Measurements from ENCODE around the gene SPATS2L.

Gene SPATS2L

GRCh38 chr2:200354833-200355751 is 48.6 kb downstream of the SPATS2L start:
- no peak for TF ChIP-seq Cebpa-rat (IDR thresholded peaks at IDR 0.05)
- no peaks in the 10 kb centered on the region for H3K9me3 ChIP-seq (replicated peaks in 1 of 11)
- H4K20me1 ChIP-seq, result peaks cover 0 to 3% (median 0%) of the 10 kb centered on the region in 11 experiments; a peak in 2 of 22 replicates
- no peaks in the 10 kb centered on the region for H3K27me3 ChIP-seq
- H3K27ac ChIP-seq, result no peak overlapping the region
- no peak overlapping the region for H3K4me3 ChIP-seq
- no peak overlapping the region for H3K9ac ChIP-seq
- H3K4me1 ChIP-seq, result peaks cover 0 to under 1% (median 0%) of the 10 kb centered on the region in 10 experiments; a peak in 3 of 20 replicates
- no peak overlapping the region for H3K4me2 ChIP-seq
- H3K36me3 ChIP-seq, result peaks cover 0 to 11% (median 0%) of the 10 kb centered on the region in 11 experiments; a peak in 4 of 22 replicates

- H3K9me3 ChIP-seq (replicated peaks in 1 of 11), result no peaks in the 10 kb centered on the region
- no peak overlapping the region for H3K27ac ChIP-seq
- no peak overlapping the region for H3K4me3 ChIP-seq
- no peak overlapping the region for H3K4me2 ChIP-seq
- peaks cover 0 to 6% (median 0%) of the 10 kb centered on the region in 11 experiments; a peak in 3 of 22 replicates for H4K20me1 ChIP-seq
- TF ChIP-seq Cebpa-rat (IDR thresholded peaks at IDR 0.05), result no peak
- no peaks in the 10 kb centered on the region for H3K4me1 ChIP-seq
- H3K27me3 ChIP-seq, result no peaks in the 10 kb centered on the region
- H3K9ac ChIP-seq, result no peak overlapping the region
- peaks cover 0 to 7% (median 0%) of the 10 kb centered on the region in 11 experiments; a peak in 2 of 22 replicates for H3K36me3 ChIP-seq
Measured at GRCh38 chr2:200356321-200356720, 49.8 kb downstream of the SPATS2L start.

GRCh38 chr2:200356857-200357384 is 50.4 kb downstream of the SPATS2L start:
- Histone ChIP-seq H3K4me1 (no peaks in the 10 kb centered on the region), H3K9ac (no peak overlapping the region), H3K27me3 (no peaks in the 10 kb centered on the region), H4K20me1 (peaks cover 0 to 6% (median 0%) of the 10 kb centered on the region in 11 experiments; a peak in 3 of 22 replicates), H3K4me3 (no peak overlapping the region), H3K27ac (no peak overlapping the region), H3K4me2 (no peak overlapping the region), H3K36me3 (peaks cover 0 to 8% (median under 1%) of the 10 kb centered on the region in 11 experiments; a peak in 2 of 22 replicates), H3K9me3 (replicated peaks in 1 of 11) (no peaks in the 10 kb centered on the region)
- no peak for TF ChIP-seq Cebpa-rat (IDR thresholded peaks at IDR 0.05)

- TF ChIP-seq Cebpa-rat (IDR thresholded peaks at IDR 0.05), result no peak
- Histone ChIP-seq H3K27ac (no peak overlapping the region), H3K27me3 (no peaks in the 10 kb centered on the region), H4K20me1 (peaks cover 0 to 6% (median 0%) of the 10 kb centered on the region in 11 experiments; a peak in 2 of 22 replicates), H3K4me3 (no peak overlapping the region), H3K4me2 (no peak overlapping the region), H3K9ac (no peak overlapping the region), H3K36me3 (peaks cover 0 to 9% (median 4%) of the 10 kb centered on the region in 11 experiments; a peak in 3 of 22 replicates), H3K9me3 (replicated peaks in 1 of 11) (no peaks in the 10 kb centered on the region), H3K4me1 (no peaks in the 10 kb centered on the region)
Measured at GRCh38 chr2:200357845-200358244, 51.4 kb downstream of the SPATS2L start.

- Histone ChIP-seq H4K20me1 (peaks cover 0 to 6% (median 0%) of the 10 kb centered on the region in 11 experiments; a peak in 2 of 22 replicates), H3K9ac (no peak overlapping the region), H3K27me3 (no peaks in the 10 kb centered on the region), H3K27ac (no peak overlapping the region), H3K4me3 (no peak overlapping the region), H3K9me3 (replicated peaks in 1 of 11) (no peaks in the 10 kb centered on the region), H3K4me2 (no peak overlapping the region), H3K36me3 (peaks cover 0 to 7% (median 0%) of the 10 kb centered on the region in 11 experiments; a peak in 3 of 22 replicates), H3K4me1 (no peaks in the 10 kb centered on the region)
- no peak for TF ChIP-seq Cebpa-rat (IDR thresholded peaks at IDR 0.05)
Measured at GRCh38 chr2:200359552-200359951, 53.1 kb downstream of the SPATS2L start.

- H3K9ac ChIP-seq, result no peak overlapping the region
- peaks cover 0 to 7% (median 0%) of the 10 kb centered on the region in 11 experiments; a peak in 3 of 22 replicates for H3K36me3 ChIP-seq
- peaks cover 0 to 6% (median 0%) of the 10 kb centered on the region in 11 experiments; a peak in 3 of 22 replicates for H4K20me1 ChIP-seq
- no peak for TF ChIP-seq Cebpa-rat (IDR thresholded peaks at IDR 0.05)
- no peak overlapping the region for H3K4me2 ChIP-seq
- no peaks in the 10 kb centered on the region for H3K27me3 ChIP-seq
- no peak overlapping the region for H3K4me3 ChIP-seq
- H3K9me3 ChIP-seq (replicated peaks in 1 of 11), result no peaks in the 10 kb centered on the region
- H3K27ac ChIP-seq, result no peak overlapping the region
- no peaks in the 10 kb centered on the region for H3K4me1 ChIP-seq
Measured at GRCh38 chr2:200360364-200360763, 53.9 kb downstream of the SPATS2L start.

- Histone ChIP-seq H3K36me3 (peaks cover 0 to 7% (median 0%) of the 10 kb centered on the region in 11 experiments; a peak in 3 of 22 replicates), H3K9me3 (replicated peaks in 1 of 11) (no peaks in the 10 kb centered on the region), H3K27me3 (no peaks in the 10 kb centered on the region), H4K20me1 (peaks cover 0 to 6% (median 0%) of the 10 kb centered on the region in 11 experiments; a peak in 3 of 22 replicates), H3K4me2 (no peak overlapping the region), H3K4me1 (peaks cover 0 to 11% (median 0%) of the 10 kb centered on the region in 10 experiments; a peak in 6 of 20 replicates), H3K27ac (no peak overlapping the region), H3K9ac (no peak overlapping the region), H3K4me3 (no peak overlapping the region)
- TF ChIP-seq Cebpa-rat (IDR thresholded peaks at IDR 0.05), result no peak
Measured at GRCh38 chr2:200362202-200362917, 55.9 kb downstream of the SPATS2L start.

- TF ChIP-seq Cebpa-rat (IDR thresholded peaks at IDR 0.05), result no peak
- no peak overlapping the region for H3K4me2 ChIP-seq
- H3K27ac ChIP-seq, result no peak overlapping the region
- no peaks in the 10 kb centered on the region for H3K27me3 ChIP-seq
- no peak overlapping the region for H3K4me3 ChIP-seq
- peaks cover 0 to 6% (median 0%) of the 10 kb centered on the region in 11 experiments; a peak in 3 of 22 replicates for H4K20me1 ChIP-seq
- H3K9me3 ChIP-seq (replicated peaks in 1 of 11), result no peaks in the 10 kb centered on the region
- H3K36me3 ChIP-seq, result peaks cover 0 to 7% (median 0%) of the 10 kb centered on the region in 11 experiments; a peak in 3 of 22 replicates
- no peak overlapping the region for H3K9ac ChIP-seq
- peaks cover 0 to 13% (median 0%) of the 10 kb centered on the region in 10 experiments; a peak in 6 of 20 replicates for H3K4me1 ChIP-seq
Measured at GRCh38 chr2:200363279-200363678, 56.8 kb downstream of the SPATS2L start.
